HL-60 (cell line): ENCODE results near the gene FMO3. TPM values are rescaled to one million over a fixed set of nuclear protein-coding genes. Genes with fewer than 3 reads are reported as not detected.

Experiments used
- DNase-seq, 2 experiments: peaks; one replicate each; pipeline ENCODE4 v3.0.0-alpha.2; 2010 to 2020; ENCODE audit warnings: low read depth in 1 of 2, low spot score in 1 of 2
- H3K27ac ChIP-seq: fragments of 250-450 bp; sonication (Bioruptor Pico); replicated peaks from 2 replicates; pipeline ENCODE4 v1.5.1; 2020; ENCODE audit warnings: mild to moderate bottlenecking, moderate library complexity
- H3K27me3 ChIP-seq: fragments of 250-450 bp; sonication (Bioruptor Pico); 2 replicates; pipeline ENCODE4 v1.5.1; 2021; ENCODE audit warnings: mild to moderate bottlenecking, moderate library complexity; ENCODE audit not compliant: insufficient read depth, poor library complexity, severe bottlenecking
- H3K4me3 ChIP-seq: replicated peaks from 2 replicates; pipeline ENCODE4 v1.5.1; 2011; ENCODE audit warnings: mild to moderate bottlenecking, control low read depth, low read length; ENCODE audit not compliant: insufficient read depth
- GABPA ChIP-seq: IDR thresholded peaks from 2 replicates; pipeline ENCODE4 v1.6.1; 2012; ENCODE audit warnings: low read depth
- POLR2AphosphoS5 ChIP-seq: IDR thresholded peaks from 2 replicates; pipeline ENCODE4 v1.6.1; 2012; ENCODE audit warnings: low read depth
- SPI1 ChIP-seq: IDR thresholded peaks from 2 replicates; pipeline ENCODE4 v1.6.1; 2012; ENCODE audit warnings: low read depth, mild to moderate bottlenecking, borderline replicate concordance
- microRNA-seq: library from miRNA; unstranded; fragments of <30 nt; microRNA quantifications from one replicate; pipeline ENCODE4, GENCODE V29; 2018
- TF ChIP-seq, protein P1 (sequence below): IDR thresholded peaks from one replicate; pipeline ENCODE4 v1.5.1; 2011; ENCODE audit warnings: low read length, control low read depth, inconsistent platforms; ENCODE audit not compliant: insufficient read depth
- TF ChIP-seq, protein P2 (sequence below): IDR thresholded peaks from 2 replicates; pipeline ENCODE4 v1.6.1; 2012; ENCODE audit warnings: low read depth; ENCODE audit not compliant: insufficient replicate concordance

FMO3 gene

GRCh38 chr1:171161431-171161830 is 70.7 kb downstream of the FMO3 start:
- Histone ChIP-seq H3K4me3 (no peak overlapping the region), H3K27ac (no peak overlapping the region), H3K27me3 (no peaks in the 10 kb centered on the region)
- TF ChIP-seq, protein P1, sequence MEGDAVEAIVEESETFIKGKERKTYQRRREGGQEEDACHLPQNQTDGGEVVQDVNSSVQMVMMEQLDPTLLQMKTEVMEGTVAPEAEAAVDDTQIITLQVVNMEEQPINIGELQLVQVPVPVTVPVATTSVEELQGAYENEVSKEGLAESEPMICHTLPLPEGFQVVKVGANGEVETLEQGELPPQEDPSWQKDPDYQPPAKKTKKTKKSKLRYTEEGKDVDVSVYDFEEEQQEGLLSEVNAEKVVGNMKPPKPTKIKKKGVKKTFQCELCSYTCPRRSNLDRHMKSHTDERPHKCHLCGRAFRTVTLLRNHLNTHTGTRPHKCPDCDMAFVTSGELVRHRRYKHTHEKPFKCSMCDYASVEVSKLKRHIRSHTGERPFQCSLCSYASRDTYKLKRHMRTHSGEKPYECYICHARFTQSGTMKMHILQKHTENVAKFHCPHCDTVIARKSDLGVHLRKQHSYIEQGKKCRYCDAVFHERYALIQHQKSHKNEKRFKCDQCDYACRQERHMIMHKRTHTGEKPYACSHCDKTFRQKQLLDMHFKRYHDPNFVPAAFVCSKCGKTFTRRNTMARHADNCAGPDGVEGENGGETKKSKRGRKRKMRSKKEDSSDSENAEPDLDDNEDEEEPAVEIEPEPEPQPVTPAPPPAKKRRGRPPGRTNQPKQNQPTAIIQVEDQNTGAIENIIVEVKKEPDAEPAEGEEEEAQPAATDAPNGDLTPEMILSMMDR, result no peak
- TF ChIP-seq, protein P2, sequence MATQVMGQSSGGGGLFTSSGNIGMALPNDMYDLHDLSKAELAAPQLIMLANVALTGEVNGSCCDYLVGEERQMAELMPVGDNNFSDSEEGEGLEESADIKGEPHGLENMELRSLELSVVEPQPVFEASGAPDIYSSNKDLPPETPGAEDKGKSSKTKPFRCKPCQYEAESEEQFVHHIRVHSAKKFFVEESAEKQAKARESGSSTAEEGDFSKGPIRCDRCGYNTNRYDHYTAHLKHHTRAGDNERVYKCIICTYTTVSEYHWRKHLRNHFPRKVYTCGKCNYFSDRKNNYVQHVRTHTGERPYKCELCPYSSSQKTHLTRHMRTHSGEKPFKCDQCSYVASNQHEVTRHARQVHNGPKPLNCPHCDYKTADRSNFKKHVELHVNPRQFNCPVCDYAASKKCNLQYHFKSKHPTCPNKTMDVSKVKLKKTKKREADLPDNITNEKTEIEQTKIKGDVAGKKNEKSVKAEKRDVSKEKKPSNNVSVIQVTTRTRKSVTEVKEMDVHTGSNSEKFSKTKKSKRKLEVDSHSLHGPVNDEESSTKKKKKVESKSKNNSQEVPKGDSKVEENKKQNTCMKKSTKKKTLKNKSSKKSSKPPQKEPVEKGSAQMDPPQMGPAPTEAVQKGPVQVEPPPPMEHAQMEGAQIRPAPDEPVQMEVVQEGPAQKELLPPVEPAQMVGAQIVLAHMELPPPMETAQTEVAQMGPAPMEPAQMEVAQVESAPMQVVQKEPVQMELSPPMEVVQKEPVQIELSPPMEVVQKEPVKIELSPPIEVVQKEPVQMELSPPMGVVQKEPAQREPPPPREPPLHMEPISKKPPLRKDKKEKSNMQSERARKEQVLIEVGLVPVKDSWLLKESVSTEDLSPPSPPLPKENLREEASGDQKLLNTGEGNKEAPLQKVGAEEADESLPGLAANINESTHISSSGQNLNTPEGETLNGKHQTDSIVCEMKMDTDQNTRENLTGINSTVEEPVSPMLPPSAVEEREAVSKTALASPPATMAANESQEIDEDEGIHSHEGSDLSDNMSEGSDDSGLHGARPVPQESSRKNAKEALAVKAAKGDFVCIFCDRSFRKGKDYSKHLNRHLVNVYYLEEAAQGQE, result no peak
- TF ChIP-seq SPI1 (no peak), POLR2AphosphoS5 (no peak), GABPA (no peak)
- DNase-seq, result no peak

GRCh38 chr1:171166361-171166760 is 75.7 kb downstream of the FMO3 start:
- H3K4me3 ChIP-seq, result no peak overlapping the region
- TF ChIP-seq GABPA, result no peak
- TF ChIP-seq, protein P2, result no peak
- no peak for TF ChIP-seq POLR2AphosphoS5
- no peaks in the 10 kb centered on the region for H3K27me3 ChIP-seq
- no peak overlapping the region for H3K27ac ChIP-seq
- DNase-seq, result no peak

Small RNAs within 50 kb of the gene (microRNA-seq; reads per million reads assigned to microRNA genes)
- gene MIR1295A (not detected), gene MIR1295B (not detected)
